ENCODE measurements around the gene YBEY. TPM values are rescaled to one million over a fixed set of nuclear protein-coding genes. Genes with fewer than 3 reads are reported as not detected.

The YBEY gene
- total and polyA plus RNA-seq, 2 donors (not counting 3 experiments of a cell fraction or from before 2014, with no cell fraction given), result 6.1 to 15.3 TPM

DNA sequence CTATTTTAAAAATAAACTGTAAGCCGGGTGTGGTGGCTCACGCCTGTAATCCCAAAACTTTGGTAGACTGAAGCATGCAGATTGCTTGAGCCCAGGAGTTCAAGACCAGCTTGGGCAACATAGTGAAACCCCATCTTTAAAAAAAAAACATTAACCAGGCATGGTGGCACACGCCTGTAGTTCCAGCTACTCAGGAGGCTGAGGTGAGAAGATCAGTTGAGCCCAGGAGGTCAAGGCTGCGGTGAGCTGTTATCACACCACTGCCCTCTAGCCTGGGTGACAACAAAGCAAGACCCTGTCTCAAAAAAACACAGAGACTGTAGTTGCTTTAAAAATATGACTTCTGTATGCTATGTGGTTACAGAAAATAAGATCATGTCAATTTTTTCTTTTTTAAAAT lies 33.3 kb upstream of the YBEY start:
- dilution Hi-C loops (cut with MboI; ENCODE audit: extremely low pct_ligation_motif_present, low sequenced_read_pairs), result no loop called here
- Histone ChIP-seq H3K9me3 (replicated peaks; ENCODE audit: control insufficient read depth, insufficient read depth, low read length) (no peaks in the 10 kb centered on the region), H3K4me3 (replicated peaks in 1 of 3; ENCODE audit: insufficient read depth in 1 of 3, low read depth in 1 of 3, low read length in 3 of 3) (no peak overlapping the region), H3K27ac (ENCODE audit: insufficient read depth, low read depth, low read length) (no peak overlapping the region), H2AFZ (ENCODE audit: low read depth, low read length) (no peak overlapping the region), H4K20me1 (replicated peaks; ENCODE audit: control insufficient read depth, extremely low read depth, insufficient read depth, low read length) (no peaks in the 10 kb centered on the region), H3K36me3 (ENCODE audit: control insufficient read depth in 2 of 2, extremely low read depth in 1 of 2, insufficient read depth in 2 of 2, low read length in 2 of 2) (peaks cover 21 to 53% of the 10 kb centered on the region in 2 experiments), H3K27me3 (ENCODE audit: control insufficient read depth in 2 of 2, insufficient read depth in 2 of 2, low read length in 2 of 2) (no peaks in the 10 kb centered on the region), H3K9me1 (replicated peaks; ENCODE audit: control insufficient read depth, extremely low read depth, insufficient read depth, low read length) (no peaks in the 10 kb centered on the region), H3K4me1 (ENCODE audit: control insufficient read depth, extremely low read depth, insufficient read depth, low read length) (no peaks in the 10 kb centered on the region), H3K79me2 (ENCODE audit: control insufficient read depth, insufficient read depth, low read length) (no peaks in the 10 kb centered on the region), H3K9ac (replicated peaks; ENCODE audit: extremely low read depth, insufficient read depth, low read length) (no peak overlapping the region), H3K4me2 (ENCODE audit: insufficient read depth, low read length) (no peak overlapping the region)
- ChIA-PET POLR2A (no interaction called here), CTCF (interaction anchor here (1.0 to 1.8 kb wide), 3 partner anchors 8 to 109 kb away, joined by 3 to 7 read pairs (median 4); no protein-coding TSS in a partner anchor)
- intact Hi-C loops (cut with micrococcal nuclease), result no loop called here
- no peak for TF ChIP-seq JUN (IDR thresholded peaks at IDR 0.05; ENCODE audit: borderline replicate concordance, insufficient read depth, insufficient read length, low read depth)
- no peak for TF ChIP-seq MYC (IDR thresholded peaks at IDR 0.05; ENCODE audit: low read depth, low read length)
- TF ChIP-seq FOS (IDR thresholded peaks at IDR 0.05; ENCODE audit: borderline replicate concordance, insufficient read depth, low read length), result no peak
- TF ChIP-seq, protein P1, sequence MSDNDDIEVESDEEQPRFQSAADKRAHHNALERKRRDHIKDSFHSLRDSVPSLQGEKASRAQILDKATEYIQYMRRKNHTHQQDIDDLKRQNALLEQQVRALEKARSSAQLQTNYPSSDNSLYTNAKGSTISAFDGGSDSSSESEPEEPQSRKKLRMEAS (IDR thresholded peaks at IDR 0.05; ENCODE audit: insufficient read depth, insufficient read length), result no peak
- TF ChIP-seq, protein P2, sequence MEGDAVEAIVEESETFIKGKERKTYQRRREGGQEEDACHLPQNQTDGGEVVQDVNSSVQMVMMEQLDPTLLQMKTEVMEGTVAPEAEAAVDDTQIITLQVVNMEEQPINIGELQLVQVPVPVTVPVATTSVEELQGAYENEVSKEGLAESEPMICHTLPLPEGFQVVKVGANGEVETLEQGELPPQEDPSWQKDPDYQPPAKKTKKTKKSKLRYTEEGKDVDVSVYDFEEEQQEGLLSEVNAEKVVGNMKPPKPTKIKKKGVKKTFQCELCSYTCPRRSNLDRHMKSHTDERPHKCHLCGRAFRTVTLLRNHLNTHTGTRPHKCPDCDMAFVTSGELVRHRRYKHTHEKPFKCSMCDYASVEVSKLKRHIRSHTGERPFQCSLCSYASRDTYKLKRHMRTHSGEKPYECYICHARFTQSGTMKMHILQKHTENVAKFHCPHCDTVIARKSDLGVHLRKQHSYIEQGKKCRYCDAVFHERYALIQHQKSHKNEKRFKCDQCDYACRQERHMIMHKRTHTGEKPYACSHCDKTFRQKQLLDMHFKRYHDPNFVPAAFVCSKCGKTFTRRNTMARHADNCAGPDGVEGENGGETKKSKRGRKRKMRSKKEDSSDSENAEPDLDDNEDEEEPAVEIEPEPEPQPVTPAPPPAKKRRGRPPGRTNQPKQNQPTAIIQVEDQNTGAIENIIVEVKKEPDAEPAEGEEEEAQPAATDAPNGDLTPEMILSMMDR (IDR thresholded peaks at IDR 0.05; ENCODE audit: extremely low read depth in 1 of 2, insufficient read depth in 1 of 2, low read depth in 1 of 2, low read length in 2 of 2), result no peak
- TF ChIP-seq EZH2 (IDR thresholded peaks at IDR 0.05; ENCODE audit: borderline replicate concordance, low read depth, low read length, severe bottlenecking), result no peak
- no peak for TF ChIP-seq POLR2A (IDR thresholded peaks at IDR 0.05; ENCODE audit: low read depth, low read length)
- no peak for TF ChIP-seq GATA2 (IDR thresholded peaks at IDR 0.05; ENCODE audit: insufficient read depth, insufficient read length, low read depth, low read length)
- TF ChIP-seq POLR2AphosphoS5 (IDR thresholded peaks at IDR 0.05; ENCODE audit: insufficient read depth, low read depth, low read length), result no peak
- DNase-seq (ENCODE audit: low read depth, low spot score) (no peak), FAIRE-seq (no peak)
- no TSS peak for BruUV-seq (replicated peaks)
